Measurements from ENCODE around the gene EEF1AKMT3. TPM values are rescaled to one million over a fixed set of nuclear protein-coding genes. Genes with fewer than 3 reads are reported as not detected.

EEF1AKMT3 gene
- polyA plus RNA-seq, 2 of the 4 experiments (the other 2 are of a cell fraction): 7.3 to 15.8 TPM

DNA sequence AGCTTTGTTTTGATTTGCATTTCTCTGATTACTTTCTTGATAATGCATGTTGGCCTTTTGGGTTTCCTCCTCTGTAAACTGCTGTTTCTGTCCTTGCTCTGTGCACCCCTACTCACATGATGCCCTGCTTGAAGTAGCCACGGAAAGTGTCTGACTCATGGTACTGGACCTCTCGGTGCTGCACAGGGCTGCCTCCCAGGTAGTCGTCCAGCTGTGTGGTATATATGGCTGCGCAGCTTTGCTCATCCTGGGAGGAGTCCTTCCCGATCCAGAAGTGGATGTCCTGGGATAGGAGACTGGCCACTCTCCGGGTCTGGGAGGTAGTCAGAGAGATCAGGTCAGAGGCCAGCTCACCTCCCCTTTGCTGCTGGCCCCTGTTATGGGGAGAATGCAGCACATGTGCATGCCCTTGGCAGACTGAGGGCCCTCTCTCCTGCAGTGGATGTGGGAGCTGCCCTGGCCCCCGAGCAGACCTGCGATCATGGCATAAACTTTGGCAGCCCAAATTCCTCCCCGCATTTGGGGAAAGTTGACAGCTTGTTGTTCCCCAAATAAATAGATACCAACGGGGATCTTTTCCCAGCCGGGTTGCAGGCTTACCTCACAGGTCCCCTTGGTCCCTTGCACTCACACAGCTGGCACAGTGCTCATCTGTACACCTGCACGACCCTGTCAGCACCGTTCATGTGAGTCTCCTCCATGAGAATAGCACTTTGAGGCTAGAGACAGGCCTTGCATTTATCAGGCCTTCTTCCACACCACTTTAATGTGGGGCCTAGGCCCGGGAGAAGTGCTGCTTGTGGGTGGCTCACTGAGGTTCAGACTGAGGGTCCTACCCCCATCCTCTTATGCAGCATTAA is 40.9 kb downstream of the EEF1AKMT3 start:
- WGBS (ENCODE audit: missing lambda C conversion rate): 58% methylated on average over 13 of the region's 14 CpGs
- CTCF ChIA-PET: interaction anchor here (0.6 to 6.6 kb wide), 7 partner anchors 10 to 549 kb away, joined by 3 to 40 read pairs (median 5); no protein-coding TSS in a partner anchor
- Histone ChIP-seq H3K4me3 (no peak overlapping the region), H3K4me2 (no peak overlapping the region), H3K4me1 (peaks cover 11% of the 10 kb centered on the region), H3K9me3 (no peaks in the 10 kb centered on the region), H3K27ac (no peak overlapping the region)
- TF ChIP-seq RFX5 (IDR thresholded peaks at IDR 0.05): no peak
- TF ChIP-seq ZNF302 (CRISPR knock-in tag; IDR thresholded peaks at IDR 0.05): no peak
- TF ChIP-seq POLR2A (IDR thresholded peaks at IDR 0.05; ENCODE audit: low read length): no peak
- TF ChIP-seq SMC3 (IDR thresholded peaks at IDR 0.05): no peak
- TF ChIP-seq RNF2 (IDR thresholded peaks at IDR 0.05; ENCODE audit: borderline replicate concordance, low read depth): no peak
- no peak for TF ChIP-seq RARB (CRISPR knock-in tag; IDR thresholded peaks at IDR 0.05)
- TF ChIP-seq, protein P1, sequence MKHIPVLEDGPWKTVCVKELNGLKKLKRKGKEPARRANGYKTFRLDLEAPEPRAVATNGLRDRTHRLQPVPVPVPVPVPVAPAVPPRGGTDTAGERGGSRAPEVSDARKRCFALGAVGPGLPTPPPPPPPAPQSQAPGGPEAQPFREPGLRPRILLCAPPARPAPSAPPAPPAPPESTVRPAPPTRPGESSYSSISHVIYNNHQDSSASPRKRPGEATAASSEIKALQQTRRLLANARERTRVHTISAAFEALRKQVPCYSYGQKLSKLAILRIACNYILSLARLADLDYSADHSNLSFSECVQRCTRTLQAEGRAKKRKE (CRISPR knock-in tag; IDR thresholded peaks at IDR 0.05; ENCODE audit: low read depth): no peak
- TF ChIP-seq POLR2AphosphoS2 (conservative IDR thresholded peaks at IDR 0.05; ENCODE audit: low read length): no peak
- no peak for TF ChIP-seq HEYL (CRISPR knock-in tag; IDR thresholded peaks at IDR 0.05)
- no peak for TF ChIP-seq FOSB (CRISPR knock-in tag; IDR thresholded peaks at IDR 0.05)
- POLR2A ChIA-PET: no interaction called here
- FAIRE-seq (no peak), ATAC-seq (peak; percentile 8 to 25; a peak in 2 of 6 replicates), DNase-seq (ENCODE audit: low read depth in 1 of 2, low spot score in 1 of 2) (no peak)

DNA sequence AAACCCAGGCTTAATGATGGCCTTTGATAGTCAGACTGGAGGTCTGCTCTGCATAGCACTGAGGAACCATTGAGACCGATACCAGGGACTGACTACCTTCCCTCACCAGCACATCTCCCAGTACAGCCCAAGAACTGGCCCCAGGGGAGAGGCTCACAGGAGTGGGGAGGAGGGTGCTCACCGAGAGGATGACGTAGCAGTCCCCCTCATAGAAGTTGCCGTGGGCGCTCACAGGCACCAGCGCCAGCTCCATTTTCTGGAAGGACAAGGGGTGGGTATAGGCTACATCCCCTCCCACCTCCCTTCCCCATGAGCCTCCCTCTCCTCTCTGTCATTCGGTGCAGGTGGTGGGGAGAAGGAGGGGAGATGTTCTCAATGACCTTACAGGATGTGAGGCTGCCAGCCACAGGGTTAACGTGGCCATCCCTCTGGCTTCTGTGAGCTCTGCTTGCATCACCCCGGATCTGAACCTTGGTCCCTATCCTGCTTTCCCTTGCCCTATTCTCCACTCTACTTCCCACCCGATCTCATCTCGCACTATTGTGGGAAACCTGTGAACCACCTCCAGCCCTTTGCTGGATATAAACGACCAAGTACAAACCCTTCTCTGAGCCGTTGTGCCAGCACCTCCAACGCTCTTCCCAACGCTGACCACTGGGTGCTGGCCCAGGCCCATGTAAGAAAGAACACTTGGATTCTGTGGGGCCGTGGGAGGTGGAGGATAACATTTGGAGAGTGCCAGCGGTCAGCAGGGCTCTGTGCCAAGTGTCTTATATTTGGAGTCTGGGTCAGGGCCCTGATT is 41.8 kb downstream of the EEF1AKMT3 start:
- ATAC-seq: peak in 1 of 2 experiments; percentile 30; a peak in 2 of 6 replicates
- Histone ChIP-seq H3K4me2 (no peak overlapping the region), H3K27ac (no peak overlapping the region), H3K9me3 (no peaks in the 10 kb centered on the region), H3K4me1 (peaks cover 11% of the 10 kb centered on the region), H3K4me3 (no peak overlapping the region)
- ChIA-PET CTCF (interaction anchor here (1.3 to 6.6 kb wide), 3 partner anchors 12 to 91 kb away, joined by 4 to 40 read pairs (median 25); no protein-coding TSS in a partner anchor), POLR2A (no interaction called here)
- no peak for FAIRE-seq
- 80% methylated on average over 17 of the region's 17 CpGs for WGBS (ENCODE audit: missing lambda C conversion rate)
- no peak for TF ChIP-seq EHF (CRISPR knock-in tag; IDR thresholded peaks at IDR 0.05)
- no peak for TF ChIP-seq CBX2 (IDR thresholded peaks at IDR 0.05; ENCODE audit: borderline replicate concordance, low read depth)
- TF ChIP-seq PHF8 (IDR thresholded peaks at IDR 0.05; ENCODE audit: borderline replicate concordance, low read depth): no peak
- TF ChIP-seq, protein P2, sequence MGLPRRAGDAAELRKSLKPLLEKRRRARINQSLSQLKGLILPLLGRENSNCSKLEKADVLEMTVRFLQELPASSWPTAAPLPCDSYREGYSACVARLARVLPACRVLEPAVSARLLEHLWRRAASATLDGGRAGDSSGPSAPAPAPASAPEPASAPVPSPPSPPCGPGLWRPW (IDR thresholded peaks at IDR 0.05): no peak
- DNase-seq (ENCODE audit: low read depth in 1 of 2, low spot score in 1 of 2): no peak

DNA sequence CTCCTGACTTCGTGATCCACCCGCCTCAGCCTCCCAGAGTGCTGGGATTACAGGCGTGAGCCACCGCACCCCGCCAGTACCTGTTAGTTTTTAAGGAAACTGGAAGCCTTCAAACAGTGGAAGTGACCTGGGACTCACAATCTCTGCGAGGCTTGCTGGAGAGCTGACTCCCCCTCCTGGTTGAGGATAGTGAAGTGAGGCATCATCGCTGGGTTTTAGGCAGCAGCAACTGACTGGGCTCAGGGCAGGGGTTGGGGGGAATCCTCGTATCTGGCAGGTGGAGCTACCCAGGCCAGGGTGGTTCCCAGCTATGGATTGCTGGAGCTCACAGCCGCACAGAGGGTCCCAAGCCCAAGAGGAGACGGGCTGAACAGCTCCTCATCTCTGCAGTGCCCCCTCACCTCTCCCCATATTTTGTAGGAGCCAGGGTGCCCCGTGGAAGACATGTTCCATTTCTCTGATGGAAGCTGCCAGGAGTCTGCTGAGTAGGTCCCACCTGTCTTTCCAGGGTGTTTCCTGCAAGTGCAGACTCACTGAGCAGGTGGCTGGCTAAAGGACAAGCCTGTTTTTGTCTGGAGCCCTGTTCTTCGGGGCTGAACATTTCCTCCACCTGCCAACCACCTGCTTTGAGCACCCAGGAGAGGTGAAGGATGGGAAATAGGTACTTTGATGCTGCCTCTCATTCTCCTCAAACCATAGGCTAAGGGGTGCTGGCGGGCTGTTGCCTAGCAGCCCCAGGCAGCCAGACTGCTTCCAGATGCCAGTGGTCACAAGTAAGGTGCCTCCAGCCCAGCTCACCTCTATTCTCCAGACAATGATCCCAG is 43.0 kb downstream of the EEF1AKMT3 start:
- 80% methylated on average over 12 of the region's 13 CpGs for WGBS (ENCODE audit: missing lambda C conversion rate)
- POLR2A ChIA-PET: no interaction called here
- FAIRE-seq (no peak), DNase-seq (ENCODE audit: low read depth in 1 of 2, low spot score in 1 of 2) (peak in 1 of 2 experiments; percentile 24), ATAC-seq (peak; percentile 6 to 54; a peak in 5 of 6 replicates)
- peaks cover 7% of the 10 kb centered on the region for H3K4me1 ChIP-seq
- CTCF ChIA-PET: interaction anchor here (0.5 to 6.6 kb wide), 6 partner anchors 13 to 95 kb away, joined by 3 to 40 read pairs (median 6); no protein-coding TSS in a partner anchor
- no peak overlapping the region for H3K4me3 ChIP-seq
- H3K27ac ChIP-seq: no peak overlapping the region
- no peak for TF ChIP-seq RFX5 (IDR thresholded peaks at IDR 0.05)
- TF ChIP-seq RAD21 (conservative IDR thresholded peaks at IDR 0.05 in 1 of 2, IDR thresholded peaks at IDR 0.05 in 1 of 2): 0 out of 5 replicates have a peak, but pooled peaks of 1 of the 2 experiments have one; percentile 15
- H3K4me2 ChIP-seq: no peak overlapping the region
- H3K9me3 ChIP-seq: no peaks in the 10 kb centered on the region
